Posterior cingulate gyrus (tissue), 11 donors: ENCODE results near the gene NAGLU.

Experiments used
- DNase-seq, 10 donors: peaks; one replicate each; pipeline versions ENCODE4 v3.0.0 to v3.0.0-alpha.2; 2020 to 2021; ENCODE audit warnings: mixed read lengths in 3 of 10
- intact Hi-C: fragments of 100-400 bp; cut with DNase I; formaldehyde crosslinking; loops from one replicate; pipeline ENCODE4 v1.15.1; 2023

Gene NAGLU

GRCh38 chr17:42519546-42520491 lies 16.2 kb upstream of the NAGLU start:
- intact Hi-C loops = loop anchor here (5.0 to 10.0 kb wide), 3 partner anchors 55 to 208 kb away; no protein-coding TSS in a partner anchor
- DNase-seq = peak; percentile 64 to 94 (median 70)

- intact Hi-C loops = loop anchor here (5.0 to 10.0 kb wide), 2 partner anchors 116 to 208 kb away; no protein-coding TSS in a partner anchor
- DNase-seq = peak in 2 of 10 donors; percentile 20 to 52
Measured at GRCh38 chr17:42520540-42520951, 15.5 kb upstream of the NAGLU start.

DNA sequence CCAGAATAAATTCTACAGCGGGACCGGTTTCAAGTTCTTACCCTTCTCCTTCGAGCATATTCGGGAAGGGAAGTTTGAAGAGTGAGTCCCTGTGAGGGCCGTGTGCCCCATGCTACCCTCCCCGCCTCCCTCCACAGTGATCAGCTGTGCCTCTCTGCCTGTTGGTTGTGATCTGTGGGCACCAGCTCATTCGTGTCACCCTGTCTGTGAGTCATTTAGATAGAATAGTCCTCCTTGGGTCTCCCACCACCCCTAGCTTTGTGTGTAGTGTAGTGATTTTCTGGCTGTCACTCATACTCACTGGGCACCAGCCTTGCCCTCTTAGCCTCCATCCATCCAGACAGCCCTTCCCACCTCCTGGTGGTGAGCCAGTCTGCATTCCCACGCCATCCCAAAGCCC lies 15.0 kb upstream of the NAGLU start:
- intact Hi-C loops = loop anchor here (5.0 to 10.0 kb wide), 2 partner anchors 116 to 209 kb away; no protein-coding TSS in a partner anchor
- peak in 2 of 10 donors; percentile 10 to 15 for DNase-seq

GRCh38 chr17:42521666-42522262 lies 14.3 kb upstream of the NAGLU start:
- intact Hi-C loops = loop anchor here (5.0 to 10.0 kb wide), 2 partner anchors 117 to 209 kb away; no protein-coding TSS in a partner anchor
- peak in 2 of 10 donors; percentile 61 to 62 for DNase-seq

DNA sequence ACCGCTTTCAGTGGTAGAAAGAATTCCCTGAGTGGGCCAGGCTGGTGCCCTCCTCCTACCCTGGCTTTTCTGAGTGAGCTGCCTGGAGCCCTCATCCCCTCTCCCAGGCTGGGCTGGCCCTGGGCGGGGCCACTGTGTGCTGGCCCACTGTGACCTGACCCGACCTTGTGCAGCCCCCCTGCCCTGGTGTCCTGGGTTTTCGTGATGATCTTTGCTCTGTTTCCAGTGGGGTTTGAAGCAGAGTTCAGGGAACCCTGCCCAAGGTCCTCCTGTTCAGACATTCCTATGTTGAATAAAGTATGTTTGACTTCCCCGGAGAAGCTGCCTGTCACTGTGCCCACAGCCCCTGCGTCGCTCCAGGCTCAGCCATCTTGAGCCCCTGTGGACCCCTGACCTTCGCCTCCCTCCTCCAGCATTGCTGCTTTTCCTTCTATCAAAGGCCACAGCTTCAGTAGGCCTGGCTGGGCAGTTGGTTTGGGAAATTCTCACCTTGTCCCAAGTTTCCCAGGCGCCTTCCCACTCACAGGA lies 13.7 kb upstream of the NAGLU start:
- intact Hi-C loops = loop anchor here (5.0 to 10.0 kb wide), 2 partner anchors 118 to 210 kb away; no protein-coding TSS in a partner anchor
- DNase-seq = peak in 1 of 10 donors; percentile 63

DNA sequence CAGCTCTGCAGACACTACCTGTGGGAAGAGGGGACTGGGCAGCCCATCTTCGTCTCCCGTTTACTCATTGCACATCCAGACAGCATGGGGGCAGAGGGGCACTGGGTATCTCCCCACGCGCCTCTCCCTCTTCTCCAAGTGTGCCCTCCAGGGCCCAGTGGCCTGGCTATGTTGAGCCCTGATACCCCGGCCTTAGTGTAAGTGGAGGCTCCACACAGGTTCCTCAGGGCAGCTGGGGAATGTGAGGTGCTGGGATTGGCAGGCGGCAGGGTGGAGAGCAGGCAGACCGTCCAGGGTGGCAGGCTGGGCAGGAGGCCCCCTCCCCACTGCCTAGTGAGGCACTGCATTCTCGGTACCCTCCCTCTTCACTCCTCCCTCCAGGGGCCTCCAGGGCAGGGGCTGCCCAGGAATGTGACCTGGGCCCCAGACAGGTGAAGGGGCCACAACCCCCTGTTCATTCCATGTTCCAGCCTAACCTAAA lies 13.2 kb upstream of the NAGLU start:
- intact Hi-C loops = loop anchor here (5.0 to 10.0 kb wide), 2 partner anchors 118 to 211 kb away; no protein-coding TSS in a partner anchor
- peak in 2 of 10 donors; percentile 53 to 55 for DNase-seq

DNA sequence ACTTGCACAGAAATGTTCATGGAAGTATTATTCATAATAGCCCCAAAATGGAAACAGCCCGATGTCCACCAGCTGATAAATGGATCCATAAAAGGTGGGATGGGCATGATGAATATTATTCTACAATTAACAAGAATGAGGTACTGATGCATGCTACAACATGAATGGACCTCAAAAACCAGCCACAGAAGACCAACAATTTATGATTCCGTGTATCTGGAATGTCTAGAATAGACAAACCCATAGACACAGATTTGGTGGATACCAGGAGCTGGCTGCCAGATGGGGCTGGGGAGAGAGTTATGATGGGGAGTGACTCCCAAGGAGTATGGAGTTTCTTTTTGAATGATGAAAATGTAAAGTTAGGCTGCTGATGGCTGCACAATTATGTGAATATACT lies 10.8 kb upstream of the NAGLU start:
- DNase-seq = peak in 2 of 10 donors; percentile 5 to 6
- intact Hi-C loops = loop anchor here (5.0 to 10.0 kb wide), 2 partner anchors 120 to 203 kb away; no protein-coding TSS in a partner anchor

DNA sequence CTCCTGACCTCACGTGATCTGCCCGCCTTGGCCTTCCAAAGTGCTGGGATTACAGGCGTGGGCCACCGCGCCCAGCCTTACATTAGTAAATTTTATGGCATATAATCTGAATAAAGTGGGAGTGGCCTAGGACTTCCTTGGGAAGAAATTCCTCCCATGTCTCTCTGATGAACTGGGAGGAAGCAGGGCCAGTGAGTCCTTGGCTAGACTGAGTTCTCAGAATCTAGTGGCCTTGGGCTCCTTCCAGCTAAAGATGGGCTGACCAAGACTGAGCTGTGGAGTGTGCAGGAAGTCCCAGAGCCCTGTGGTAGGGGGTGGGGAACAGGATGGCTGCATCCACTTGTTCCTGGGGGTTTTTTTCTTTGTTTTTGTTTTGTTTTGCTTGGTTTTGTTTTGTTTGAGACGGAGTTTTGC lies 10.0 kb upstream of the NAGLU start:
- DNase-seq = peak in 1 of 10 donors; percentile 37
- intact Hi-C loops = loop anchor here (5.0 to 10.0 kb wide), 2 partner anchors 121 to 204 kb away; no protein-coding TSS in a partner anchor

DNA sequence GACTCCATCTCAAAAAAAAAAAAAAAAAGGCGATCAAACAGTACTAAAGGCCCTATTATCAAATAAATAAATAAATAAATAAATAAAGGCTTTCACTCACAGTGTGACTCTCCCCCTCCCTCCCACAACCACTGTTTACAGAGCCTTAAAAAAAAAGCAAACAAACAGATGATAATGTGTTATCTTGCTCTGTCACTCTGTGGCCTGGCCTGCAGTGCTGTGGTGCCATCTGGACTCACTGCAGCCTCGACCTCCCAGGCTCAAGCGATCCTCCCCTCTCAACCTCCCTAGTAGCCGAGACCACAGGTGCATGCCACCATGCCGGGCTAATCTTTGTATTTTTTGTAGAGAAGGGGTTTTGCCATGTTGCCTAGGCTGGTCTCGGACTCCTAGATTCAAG lies 8.1 kb upstream of the NAGLU start:
- DNase-seq = peak in 1 of 10 donors; percentile 23

DNA sequence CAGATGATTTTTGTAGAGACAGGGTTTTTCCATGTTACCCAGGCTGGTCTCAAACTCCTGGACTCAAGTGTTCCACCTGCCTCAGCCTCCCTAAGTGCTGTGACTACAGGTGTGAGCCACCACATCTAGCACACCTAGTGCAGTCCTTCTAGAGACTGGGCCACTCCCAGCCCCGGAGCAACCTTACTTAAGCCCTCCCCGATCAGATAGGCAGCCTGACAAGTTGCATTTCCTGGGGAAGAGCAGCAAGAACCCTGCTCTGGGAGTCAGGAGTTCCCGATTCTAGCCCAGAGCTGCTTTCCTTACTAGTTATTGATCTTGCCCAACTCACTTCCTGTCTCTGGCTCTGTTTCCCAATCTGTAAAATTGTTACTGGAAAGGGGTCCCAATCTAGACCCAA lies 7.0 kb upstream of the NAGLU start:
- intact Hi-C loops = loop anchor here (5.0 to 10.0 kb wide), 2 partner anchors 124 to 207 kb away; no protein-coding TSS in a partner anchor
- no peak for DNase-seq

More for the DNA sequence above, 8.1 kb upstream of the NAGLU start:
- intact Hi-C loops = loop anchor here (5.0 to 10.0 kb wide), 2 partner anchors 123 to 206 kb away; no protein-coding TSS in a partner anchor

DNA sequence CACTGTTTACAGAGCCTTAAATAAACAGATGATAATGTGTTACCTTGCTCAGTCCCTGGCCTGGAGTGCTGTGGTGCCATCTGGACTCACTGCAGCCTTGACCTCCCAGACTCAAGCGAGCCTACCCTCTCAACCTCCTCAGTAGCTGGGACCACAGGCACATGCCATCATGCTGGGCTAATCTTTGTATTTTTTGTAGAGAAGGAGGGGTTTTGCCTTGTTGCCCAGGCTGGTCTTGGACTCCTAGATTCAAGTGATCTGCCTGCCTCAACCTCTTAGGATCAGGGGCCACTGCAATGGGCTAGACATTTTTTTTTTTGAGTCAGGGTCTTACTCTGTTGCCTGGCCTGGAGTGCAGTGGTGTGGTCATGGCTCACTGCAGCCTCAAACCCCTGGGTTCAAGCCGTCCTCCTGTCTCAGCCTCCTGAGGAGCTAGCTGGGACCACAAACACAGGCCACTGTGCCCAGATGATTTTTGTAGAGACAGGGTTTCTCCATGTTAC lies 5.0 kb upstream of the NAGLU start:
- intact Hi-C loops = no loop called here
- DNase-seq = no peak

DNA sequence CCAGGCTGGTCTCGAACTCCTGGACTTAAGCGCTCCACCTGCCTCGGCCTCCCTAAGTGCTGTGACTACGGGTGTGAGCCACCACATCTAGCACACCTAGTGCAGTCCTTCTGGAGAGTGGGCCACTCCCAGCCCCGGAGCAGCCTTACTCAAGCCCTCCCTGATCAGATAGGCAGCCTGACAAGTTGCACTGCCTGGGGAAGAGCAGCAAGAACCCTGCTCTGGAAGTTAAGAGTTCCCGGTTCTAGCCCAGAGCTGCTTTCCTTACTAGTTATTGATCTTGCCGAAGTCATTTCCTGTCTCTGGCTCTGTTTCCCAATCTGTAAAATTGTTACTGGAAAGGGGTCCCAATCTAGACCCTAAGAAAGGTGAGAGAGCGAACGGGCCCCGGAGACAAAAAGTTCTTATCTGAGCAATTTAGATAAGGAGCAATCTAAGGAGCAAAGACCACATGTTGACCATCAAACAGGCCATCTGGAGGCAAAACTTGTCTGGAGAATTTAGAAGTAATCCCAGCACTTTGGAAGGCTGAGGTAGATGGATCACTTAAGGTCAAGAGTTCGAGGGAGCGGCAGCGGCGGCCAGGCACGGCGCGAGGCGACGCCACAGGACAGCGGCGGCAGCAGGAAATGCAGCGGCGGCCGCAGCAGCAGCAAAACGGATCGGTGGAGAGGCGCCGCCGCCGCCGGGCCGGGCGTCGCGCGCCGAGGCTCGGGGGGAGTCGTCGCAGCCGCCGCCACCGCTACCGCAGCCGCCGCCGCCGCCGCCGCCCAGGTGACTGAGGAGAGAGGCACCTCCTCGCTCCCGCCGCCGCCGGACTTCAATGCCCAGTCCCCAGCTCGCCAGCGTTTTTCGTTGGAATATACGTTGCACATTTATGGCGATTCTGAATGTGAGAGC lies 4.3 kb upstream of the NAGLU start:
- intact Hi-C loops = no loop called here
- DNase-seq = peak; percentile 44 to 95 (median 69)

GRCh38 chr17:42535155-42536047 lies 640 bp upstream of the NAGLU start:
- no peak for DNase-seq
- intact Hi-C loops = no loop called here

DNA sequence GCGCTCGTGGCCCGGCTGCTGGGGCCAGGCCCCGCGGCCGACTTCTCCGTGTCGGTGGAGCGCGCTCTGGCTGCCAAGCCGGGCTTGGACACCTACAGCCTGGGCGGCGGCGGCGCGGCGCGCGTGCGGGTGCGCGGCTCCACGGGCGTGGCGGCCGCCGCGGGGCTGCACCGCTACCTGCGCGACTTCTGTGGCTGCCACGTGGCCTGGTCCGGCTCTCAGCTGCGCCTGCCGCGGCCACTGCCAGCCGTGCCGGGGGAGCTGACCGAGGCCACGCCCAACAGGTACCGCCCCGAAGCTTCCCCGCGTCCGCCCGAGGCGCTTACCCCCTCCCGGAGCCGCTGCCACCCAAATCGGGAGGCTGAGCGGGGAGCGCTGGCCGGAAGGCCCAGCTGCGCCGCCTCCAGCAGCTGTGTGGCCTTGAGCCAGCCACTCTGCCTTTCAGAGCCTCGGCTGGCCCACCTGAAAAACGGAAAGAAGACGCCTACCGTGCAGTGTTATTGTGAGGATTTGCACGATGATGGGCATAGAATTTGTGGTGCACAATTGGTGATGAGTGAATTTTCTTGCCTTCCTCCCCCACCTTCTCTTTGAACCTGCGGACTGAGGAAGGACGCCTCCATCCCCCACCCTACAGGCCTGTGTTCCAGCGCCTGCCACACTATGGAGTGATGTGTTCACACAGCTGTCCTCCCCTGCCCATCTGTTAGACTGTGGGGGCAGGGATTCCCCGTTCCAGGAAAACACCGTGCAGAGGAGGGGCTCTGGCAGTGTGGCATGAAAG lies 523 bp downstream of the NAGLU start:
- intact Hi-C loops = no loop called here
- DNase-seq = peak; percentile 60 to 97 (median 80)

DNA sequence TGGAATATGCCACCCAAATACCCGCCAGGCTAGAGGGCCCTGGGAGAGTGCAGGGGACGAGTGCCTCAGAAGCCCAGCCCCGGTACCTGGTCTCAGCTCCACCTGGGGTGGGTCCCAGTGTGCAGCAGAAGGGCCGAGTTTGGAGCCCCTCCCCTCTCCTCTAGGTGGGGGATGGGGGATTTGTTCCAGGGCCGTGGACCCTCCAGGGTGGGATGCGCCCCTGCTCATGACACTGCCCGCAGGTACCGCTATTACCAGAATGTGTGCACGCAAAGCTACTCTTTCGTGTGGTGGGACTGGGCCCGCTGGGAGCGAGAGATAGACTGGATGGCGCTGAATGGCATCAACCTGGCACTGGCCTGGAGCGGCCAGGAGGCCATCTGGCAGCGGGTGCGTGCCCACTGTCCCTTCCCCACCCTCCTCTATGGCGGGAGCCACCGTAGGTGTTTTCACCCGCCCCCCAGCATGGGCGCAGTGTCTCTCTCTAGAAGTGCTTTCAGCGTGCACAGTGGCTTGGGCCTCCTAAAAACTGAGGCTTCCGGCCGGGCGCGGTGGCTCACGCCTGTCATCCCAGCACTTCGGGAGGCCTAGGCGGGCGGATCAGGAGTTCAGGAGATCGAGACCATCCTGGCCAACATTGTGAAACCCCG lies 1.2 kb downstream of the NAGLU start:
- DNase-seq = peak in 1 of 10 donors; percentile 24
- intact Hi-C loops = no loop called here

DNA sequence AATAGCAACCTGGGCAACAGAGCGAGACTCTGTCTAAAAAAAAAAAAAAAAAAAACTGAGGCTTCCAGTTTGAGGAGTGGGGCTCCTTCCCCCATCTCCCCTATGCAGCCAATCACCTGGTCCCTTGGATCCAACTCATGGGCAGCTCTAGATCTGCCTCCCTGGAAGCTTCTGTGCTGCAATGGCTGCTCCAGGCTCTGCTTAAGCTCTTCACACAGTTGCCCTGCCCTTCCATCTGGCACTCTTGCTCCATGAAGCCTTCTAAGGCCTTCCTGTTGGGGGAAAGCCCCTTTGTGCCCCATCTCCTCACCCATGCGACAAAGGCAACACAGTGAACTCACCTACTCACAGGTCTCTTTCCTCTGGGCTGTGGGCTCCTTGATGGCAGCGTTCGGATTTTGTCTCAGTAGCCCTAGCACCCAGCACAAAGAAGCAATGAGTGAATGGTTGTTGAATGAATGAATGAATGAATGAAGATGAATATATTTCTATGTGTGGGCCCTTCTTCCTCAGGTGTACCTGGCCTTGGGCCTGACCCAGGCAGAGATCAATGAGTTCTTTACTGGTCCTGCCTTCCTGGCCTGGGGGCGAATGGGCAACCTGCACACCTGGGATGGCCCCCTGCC lies 1.9 kb downstream of the NAGLU start:
- DNase-seq = no peak
- intact Hi-C loops = no loop called here
